BE2C (cell line): ENCODE results near the gene C12orf43.

ENCODE experiments used
- DNase-seq: peaks from one replicate; pipeline ENCODE4 v3.0.0-alpha.2; 2020
- H3K27me3 ChIP-seq: fragments of 250-450 bp; sonication (Bioruptor Pico); 2 replicates; pipeline ENCODE4 v1.5.1; 2020; ENCODE audit warnings: mild to moderate bottlenecking
- H3K36me3 ChIP-seq: fragments of 250-450 bp; sonication (Bioruptor Pico); 2 replicates; pipeline ENCODE4 v1.5.1; 2020; ENCODE audit warnings: mild to moderate bottlenecking
- H3K4me1 ChIP-seq: fragments of 250-450 bp; sonication (Bioruptor Pico); 2 replicates; pipeline ENCODE4 v1.5.1; 2020
- H3K4me3 ChIP-seq: 2 replicates; pipeline ENCODE4 v1.5.1; 2011; ENCODE audit warnings: low read depth, low read length
- H3K9me3 ChIP-seq: fragments of 250-450 bp; sonication (Bioruptor Pico); 2 replicates; pipeline ENCODE4 v1.5.1; 2020
- CTCF ChIP-seq: IDR thresholded peaks from 2 replicates; pipeline ENCODE4 v1.5.1; 2012; ENCODE audit warnings: mild to moderate bottlenecking, low read depth, low read length

The C12orf43 gene

GRCh38 chr12:120982659-120983058, 33.6 kb downstream of the C12orf43 start:
- Histone ChIP-seq H3K9me3 (no peaks in the 10 kb centered on the region), H3K4me3 (no peak overlapping the region), H3K36me3 (no peaks in the 10 kb centered on the region), H3K27me3 (no peaks in the 10 kb centered on the region), H3K4me1 (no peaks in the 10 kb centered on the region)
- DNase-seq = no peak
- no peak for TF ChIP-seq CTCF

- H3K27me3 ChIP-seq = no peaks in the 10 kb centered on the region
- no peak for DNase-seq
Measured at GRCh38 chr12:120981407-120981941, 34.8 kb downstream of the C12orf43 start.

DNA sequence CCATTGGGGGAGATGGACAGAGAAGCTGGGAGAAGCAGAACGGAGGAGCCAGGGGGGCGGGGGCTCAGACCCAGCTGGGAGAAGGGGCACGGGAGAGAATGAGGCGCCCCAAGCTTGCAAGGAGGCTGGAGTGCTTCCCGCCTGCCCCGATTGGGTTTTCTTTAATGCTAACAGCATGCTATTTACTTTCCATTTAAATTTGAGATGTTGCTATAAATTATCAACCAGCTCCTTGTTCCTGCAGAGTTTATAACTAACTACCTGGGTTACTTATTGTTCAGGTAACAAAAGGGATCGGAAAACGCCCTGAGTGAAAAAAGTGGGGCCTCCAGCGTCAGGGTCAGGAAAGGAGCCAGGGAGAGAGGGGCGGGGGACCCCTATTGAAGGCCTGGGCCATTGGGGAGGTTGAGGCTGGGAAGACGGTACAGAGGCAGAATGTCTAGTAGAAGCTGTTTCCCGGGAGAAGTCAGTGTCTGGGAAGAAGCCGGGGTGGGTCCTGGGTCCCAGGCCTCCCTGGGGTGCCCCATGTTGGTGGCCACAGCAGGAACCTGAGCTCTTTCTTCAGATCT, 35.4 kb downstream of the C12orf43 start:
- no peak overlapping the region for H3K4me3 ChIP-seq
- no peaks in the 10 kb centered on the region for H3K27me3 ChIP-seq
- DNase-seq = no peak
- H3K9me3 ChIP-seq = no peaks in the 10 kb centered on the region
- H3K36me3 ChIP-seq = no peaks in the 10 kb centered on the region
- no peak for TF ChIP-seq CTCF
- H3K4me1 ChIP-seq = no peaks in the 10 kb centered on the region

More at GRCh38 chr12:120981407-120981941, 34.8 kb downstream of the C12orf43 start:
- no peaks in the 10 kb centered on the region for H3K4me1 ChIP-seq
- H3K4me3 ChIP-seq = no peak overlapping the region
- H3K9me3 ChIP-seq = no peaks in the 10 kb centered on the region
- no peaks in the 10 kb centered on the region for H3K36me3 ChIP-seq
- TF ChIP-seq CTCF = no peak

- no peak for TF ChIP-seq CTCF
- no peaks in the 10 kb centered on the region for H3K36me3 ChIP-seq
- no peak overlapping the region for H3K4me3 ChIP-seq
- H3K27me3 ChIP-seq = no peaks in the 10 kb centered on the region
- H3K4me1 ChIP-seq = no peaks in the 10 kb centered on the region
- DNase-seq = no peak
- no peaks in the 10 kb centered on the region for H3K9me3 ChIP-seq
Measured at GRCh38 chr12:120979862-120980696, 36.2 kb downstream of the C12orf43 start.

- Histone ChIP-seq H3K27me3 (no peaks in the 10 kb centered on the region), H3K36me3 (no peaks in the 10 kb centered on the region), H3K4me1 (no peaks in the 10 kb centered on the region), H3K4me3 (no peak overlapping the region), H3K9me3 (no peaks in the 10 kb centered on the region)
- no peak for DNase-seq
- no peak for TF ChIP-seq CTCF
Measured at GRCh38 chr12:120979220-120979861, 36.9 kb downstream of the C12orf43 start.
